HuH-7 (cell line): ENCODE measurements around the gene PRRC2C.

ENCODE experiments used
- DNase-seq: peaks from one replicate; pipeline ENCODE4 v3.0.0; 2011; ENCODE audit warnings: low spot score

Gene PRRC2C

DNA sequence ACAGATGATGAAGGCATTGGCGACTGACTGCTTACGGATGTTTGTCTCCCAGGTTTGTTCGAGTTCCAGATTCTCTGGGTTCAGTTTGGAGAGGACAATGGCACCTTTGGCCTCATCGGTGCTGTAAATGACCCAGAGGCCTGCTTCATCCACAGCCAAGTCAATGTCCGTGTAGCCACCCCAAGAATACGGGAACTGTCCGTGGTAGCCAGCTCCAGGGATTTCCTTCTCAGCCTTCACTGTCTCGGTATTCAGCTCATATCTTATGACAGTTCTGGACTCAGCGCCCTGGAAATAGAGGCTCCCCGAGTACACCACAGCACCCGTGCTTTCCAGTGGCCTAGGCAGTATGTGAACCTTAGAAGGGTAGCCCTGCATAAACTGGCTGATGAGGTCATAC lies 150.8 kb downstream of the PRRC2C start:
- DNase-seq = no peak

DNA sequence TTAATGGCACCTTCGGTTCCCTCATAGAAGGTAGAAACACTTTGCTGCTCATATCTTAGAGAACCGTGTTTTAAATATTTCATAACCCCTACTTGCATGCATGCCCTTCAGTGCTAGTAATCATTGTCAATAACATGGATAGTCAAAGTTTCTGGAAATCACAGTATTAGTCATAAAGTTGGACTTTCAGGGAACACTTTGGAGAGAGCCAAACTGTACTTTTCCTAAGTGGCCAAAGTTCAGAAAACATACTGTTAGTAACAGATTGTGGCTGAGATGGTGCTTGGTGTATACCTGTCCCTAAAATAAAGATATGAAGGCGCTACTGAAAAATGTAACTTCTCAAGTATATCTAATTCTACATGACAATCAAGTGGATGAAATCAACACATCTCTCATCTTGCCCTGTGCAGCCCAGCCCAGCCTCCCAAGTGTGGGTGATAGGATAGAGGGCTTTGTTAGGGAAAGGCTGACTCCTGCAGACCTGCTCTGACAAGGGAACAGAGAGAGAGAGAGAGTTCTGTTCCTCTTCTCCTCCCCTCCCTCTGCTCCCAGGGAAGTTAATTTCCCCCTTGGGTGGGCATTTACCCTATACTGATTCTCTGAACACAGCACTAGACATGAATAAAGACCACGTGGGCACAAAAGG lies 152.7 kb downstream of the PRRC2C start:
- no peak for DNase-seq

DNA sequence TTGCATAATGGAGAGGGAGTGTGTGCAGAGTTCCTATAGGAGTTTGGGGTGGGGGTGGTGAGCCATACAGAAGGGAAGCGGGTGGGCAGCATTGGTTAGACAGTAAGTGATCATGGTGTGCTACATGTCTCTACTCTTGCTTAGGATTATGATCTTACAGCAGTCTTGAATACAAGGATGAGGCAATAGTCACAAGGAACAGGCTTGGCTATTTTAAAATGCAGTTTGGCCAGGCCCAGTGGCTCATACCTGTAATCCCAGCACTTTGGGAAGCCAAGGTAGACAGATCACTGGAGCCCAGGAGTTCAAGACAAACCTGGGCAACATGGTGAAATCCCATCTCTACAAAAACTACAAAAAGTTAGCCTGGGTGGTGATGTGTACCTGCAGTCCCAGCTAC lies 154.9 kb downstream of the PRRC2C start:
- no peak for DNase-seq

GRCh38 chr1:171641076-171641864 lies 155.9 kb downstream of the PRRC2C start:
- no peak for DNase-seq

DNA sequence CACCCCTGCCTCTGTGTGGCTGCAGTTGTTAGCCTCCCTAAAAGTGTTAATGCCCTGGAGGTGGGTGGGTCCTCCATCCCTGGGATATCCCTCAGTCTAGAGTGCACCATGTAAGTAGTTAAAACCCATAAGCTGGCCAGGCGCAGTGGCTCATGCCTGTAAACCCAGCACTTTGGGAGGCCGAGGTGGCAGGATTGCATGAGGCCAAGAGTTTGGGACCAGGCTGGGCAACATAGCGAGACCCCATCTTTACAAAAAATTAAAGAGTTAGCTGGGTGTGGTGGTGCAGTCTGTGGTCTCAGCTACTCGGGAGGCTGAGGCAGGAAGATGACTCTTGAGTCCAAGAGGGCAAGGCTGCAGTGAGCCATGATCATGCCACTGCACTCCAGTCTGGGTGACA lies 156.9 kb downstream of the PRRC2C start:
- DNase-seq = no peak
